NCI-H2107 treated with DMSO at 0.1 percent for 48 hours (cell line): ENCODE measurements around the gene LRRC8C.

Experiments used
- DNase-seq: peaks from one replicate; lab custom pipeline; 2025; ENCODE audit not compliant: unreplicated experiment; lab: John Stamatoyannopoulos, UW

The LRRC8C gene

DNA sequence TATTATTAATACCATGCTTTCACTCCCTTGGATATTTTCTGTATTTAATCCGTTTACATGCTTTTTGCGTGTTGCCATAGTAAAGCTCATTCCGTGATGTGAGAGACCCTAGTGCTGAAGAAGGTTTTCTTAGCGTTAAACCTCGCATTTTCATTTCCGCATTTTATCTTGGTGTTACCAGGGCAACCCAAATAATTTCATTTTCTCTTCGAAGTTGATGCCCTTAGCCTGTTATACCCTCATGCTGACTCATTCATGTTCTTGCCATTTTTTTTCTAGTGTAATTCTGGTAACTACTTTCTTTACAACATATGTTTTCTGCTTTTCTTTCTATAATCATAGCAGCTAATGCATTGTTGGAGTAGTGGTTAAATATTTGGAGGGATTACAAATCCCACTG is 37.2 kb downstream of the LRRC8C start:
- no peak for DNase-seq

DNA sequence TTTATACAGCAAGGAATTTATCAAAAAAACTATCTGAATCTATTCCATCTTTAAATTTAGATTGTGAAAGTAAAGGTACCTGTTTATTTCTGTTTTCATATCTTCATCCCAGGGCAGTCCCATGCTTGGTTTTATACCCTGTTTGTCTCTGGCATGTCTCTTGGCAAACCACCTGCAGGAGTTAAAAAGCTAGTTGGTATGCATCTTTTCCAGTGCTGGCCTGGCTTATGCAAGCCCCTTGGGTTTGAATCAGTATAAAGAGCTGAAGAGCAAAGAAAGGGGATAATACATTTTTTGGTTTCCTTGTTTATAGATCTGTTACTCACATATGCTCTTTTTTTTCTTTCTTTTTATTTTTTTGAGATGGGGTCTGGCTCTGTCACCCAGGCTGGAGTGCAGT is 37.8 kb downstream of the LRRC8C start:
- no peak for DNase-seq

DNA sequence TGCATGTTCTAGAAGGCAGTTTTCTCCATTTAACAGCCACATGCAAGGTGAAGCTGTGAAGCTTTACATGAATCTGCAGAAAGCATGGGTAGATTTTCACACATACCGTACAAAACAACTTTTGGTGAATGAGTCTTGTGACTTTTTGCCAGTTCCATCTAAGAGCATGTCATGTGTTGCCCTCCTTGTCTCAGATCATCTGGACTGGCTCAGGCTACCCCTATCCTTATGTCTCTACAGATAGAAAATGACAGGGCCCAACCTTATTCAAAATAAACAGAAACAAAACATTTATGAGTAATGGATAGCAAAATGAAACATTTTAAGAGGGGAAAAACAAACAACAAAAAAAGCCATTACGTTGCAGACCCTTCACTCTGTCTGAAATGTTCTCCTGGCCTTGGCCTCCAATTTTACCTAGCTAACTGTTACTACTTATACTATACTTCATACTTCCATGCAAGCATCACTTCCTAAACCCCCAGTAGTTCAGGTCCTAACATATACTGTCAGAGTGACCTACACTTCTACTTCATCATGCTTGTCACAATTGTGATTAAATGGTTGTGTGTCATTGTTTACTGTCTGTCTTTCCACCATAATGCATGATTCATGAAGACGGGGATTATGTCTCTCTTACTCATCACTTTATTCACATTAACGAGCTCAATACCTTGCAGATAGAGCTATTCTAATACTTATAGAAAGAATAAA is 39.0 kb downstream of the LRRC8C start:
- no peak for DNase-seq

DNA sequence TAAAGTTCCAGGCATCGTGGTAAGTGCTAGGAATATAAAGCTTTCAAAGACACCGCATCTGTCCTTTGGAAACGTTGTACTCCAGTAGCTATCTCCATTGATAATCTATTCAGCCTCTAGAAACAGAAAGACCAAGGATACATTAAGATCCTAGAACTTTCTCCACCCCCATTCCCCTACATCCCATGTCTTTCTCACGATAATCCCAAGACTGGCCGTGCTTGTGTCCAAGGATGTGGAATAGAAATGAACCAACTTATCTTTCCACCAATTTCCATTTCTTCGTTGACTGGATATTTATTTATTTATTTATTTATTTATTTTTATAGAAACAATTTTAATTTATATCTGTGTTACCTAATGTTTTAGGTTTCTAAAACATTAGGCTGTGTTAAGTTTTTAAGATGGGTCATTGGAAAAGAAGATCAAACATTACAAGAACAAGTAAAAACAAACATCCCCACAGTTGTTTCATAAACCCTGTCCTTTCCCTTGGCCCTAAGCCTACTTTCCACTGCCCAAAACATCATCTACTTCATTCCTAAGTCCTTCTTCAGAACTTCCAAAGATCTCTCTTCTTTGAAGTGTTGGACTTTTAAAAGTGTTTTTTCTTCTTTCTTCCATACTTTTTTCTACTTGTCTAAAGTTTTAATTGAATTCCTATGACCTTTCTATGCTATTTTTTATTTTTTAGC is 39.7 kb downstream of the LRRC8C start:
- DNase-seq: no peak

DNA sequence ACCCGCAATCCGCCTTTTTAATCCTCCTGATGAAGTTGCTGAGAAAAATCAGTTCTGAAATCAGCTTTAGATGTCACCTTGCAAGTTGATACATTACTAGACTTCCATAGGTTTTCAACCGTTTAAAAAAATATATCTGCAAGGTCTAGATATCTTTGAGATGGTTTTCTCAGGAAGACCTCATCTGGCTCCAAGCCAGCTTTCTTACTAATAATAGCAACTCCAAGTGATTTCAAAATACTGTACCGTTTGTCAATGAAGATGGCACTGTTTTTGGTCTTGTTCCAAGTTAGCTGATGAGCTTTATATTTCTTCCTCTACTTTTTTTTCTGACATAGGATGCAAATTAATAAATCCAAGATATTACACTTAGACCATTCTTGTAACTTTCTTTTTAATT is 40.3 kb downstream of the LRRC8C start:
- DNase-seq: no peak

DNA sequence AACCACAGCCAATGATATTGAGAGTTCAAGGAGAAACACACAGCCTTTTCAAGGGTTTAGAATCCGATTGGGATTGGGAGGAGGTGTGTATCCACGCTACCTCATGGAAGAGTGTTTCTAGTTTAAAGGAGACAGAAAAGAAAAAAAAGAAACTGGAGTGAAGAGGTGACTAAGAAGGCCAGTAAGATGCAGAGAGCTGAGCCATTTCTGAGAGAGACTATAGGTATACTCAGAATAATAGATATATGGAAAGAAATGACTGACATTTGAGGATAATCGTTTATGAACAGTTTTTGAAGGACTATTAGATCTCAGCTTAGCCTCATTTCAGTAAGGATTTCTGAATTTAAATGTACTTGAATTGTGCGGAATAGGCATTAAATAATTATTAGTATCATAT is 42.8 kb downstream of the LRRC8C start:
- DNase-seq: no peak

DNA sequence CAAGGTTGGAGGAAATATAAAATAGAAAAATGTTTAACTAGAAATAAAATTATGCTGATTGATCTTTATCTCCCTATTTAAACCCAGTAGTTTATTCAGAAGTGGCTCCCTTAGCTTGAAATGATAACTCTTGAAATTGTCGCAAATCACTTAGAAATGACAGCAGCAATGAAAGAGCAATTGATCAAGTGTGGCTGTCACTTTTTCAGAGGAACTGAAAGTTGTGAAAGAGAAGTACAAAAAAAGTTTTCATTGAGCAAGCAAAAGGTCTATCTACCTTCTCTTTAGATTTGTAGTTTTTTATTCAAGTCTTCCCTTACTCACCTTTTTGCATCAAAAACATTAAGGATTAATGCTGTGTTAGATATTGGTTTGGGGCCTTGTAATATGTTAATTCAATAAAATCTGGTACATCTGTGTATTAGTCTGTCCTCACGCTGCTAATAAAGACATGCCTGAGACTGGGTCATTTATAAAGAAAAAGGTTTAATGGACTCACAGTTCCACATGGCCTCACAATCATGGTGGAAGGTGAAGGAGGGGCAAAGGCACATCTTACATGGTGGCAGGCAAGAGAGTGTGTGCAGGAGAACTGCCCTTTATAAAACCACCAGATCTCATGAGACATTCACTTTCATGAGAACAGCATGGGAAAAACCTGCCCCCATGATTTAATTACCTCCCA is 48.3 kb downstream of the LRRC8C start:
- DNase-seq: no peak

DNA sequence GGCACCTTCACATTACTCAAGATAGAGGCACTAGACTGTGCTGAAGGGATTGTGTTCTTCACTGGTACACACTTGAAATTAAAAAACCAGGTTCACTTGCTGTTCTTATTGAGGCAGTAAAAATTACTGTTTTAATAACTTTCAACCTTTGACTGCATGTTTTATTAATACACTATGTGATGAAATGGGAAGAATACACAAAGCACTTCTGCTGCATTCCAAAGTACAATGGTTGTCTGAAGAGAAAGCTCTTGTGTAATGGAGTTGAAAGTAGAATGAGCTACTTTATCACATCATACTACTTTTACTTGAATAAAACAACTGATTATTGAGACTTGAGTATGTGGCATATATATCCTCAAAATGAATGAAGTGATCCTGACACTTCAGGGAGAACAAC is 49.7 kb downstream of the LRRC8C start:
- DNase-seq: no peak

DNA sequence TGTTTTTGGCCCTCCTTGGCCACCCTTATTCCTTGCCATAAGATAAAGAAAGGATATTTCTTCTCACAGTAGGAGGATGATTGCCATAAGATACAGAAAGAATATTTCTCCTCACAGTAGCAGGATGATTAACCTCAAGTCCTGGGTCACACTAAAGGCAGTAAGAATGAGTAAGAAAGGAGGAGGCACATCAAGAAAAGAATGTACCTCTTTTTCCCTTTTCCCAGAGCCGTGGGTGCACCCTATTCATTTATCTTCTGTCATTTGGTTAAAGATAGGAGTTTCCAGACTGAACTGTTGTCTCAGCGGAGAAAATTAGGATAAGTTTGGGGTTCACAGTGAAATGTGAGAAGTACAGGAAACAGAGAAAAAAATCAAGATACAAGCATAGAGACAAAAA is 52.5 kb downstream of the LRRC8C start:
- no peak for DNase-seq

DNA sequence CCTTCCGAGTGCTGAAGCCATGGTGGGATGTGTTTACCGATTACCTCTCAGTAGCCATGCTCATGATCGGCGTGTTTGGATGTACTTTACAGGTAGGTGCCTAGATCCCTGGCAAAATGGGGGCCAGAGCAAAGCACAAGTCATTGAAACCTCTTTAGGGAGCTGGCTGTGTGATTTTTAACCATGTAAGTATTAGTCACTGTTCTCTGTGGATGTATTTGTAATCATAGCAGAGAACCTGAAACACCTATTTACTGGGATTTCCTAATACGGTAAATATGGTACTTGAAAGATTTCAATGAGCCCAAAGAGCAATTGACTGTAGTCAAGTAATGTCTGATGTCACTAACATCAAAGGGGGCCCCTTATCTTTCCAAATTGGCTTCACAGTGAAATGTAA is 53.6 kb downstream of the LRRC8C start:
- DNase-seq: no peak

DNA sequence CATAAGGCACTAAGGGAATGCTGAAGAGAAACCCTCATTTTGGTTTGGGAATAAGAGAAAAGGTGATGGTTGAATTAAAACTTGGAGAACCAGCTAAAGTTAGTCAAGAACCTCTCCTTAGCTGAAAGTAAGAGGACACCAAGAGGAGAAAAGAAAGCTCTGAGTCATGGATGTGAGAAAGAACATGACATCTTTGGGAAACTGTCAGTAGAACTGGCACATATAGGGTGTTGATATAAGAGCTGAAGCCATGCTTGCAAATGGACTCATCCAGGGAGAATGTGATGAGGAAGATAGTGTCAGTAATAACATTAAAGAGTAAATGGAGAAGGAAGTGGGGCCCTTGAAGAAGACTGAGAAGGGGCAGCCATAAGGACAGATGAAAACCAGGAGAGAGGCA is 54.3 kb downstream of the LRRC8C start:
- DNase-seq: no peak

DNA sequence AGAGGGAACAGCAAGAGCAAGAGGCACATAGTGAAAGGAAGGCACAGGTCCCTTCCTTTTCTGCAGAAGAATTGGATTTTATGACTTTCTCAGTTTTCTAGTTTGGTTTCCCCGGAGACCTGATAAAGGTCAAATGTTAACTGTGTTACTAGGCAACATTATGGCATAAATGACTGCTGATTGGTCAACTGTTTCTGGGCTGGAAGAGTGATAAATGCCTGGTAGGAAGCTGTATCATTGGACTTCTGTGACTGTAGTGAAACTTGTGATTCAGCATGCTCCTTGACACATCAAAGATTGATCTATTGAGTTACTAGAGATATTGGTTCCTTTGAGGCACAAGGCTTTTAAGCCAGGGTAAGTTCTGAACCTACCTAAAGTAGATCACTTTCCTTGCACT is 55.7 kb downstream of the LRRC8C start:
- DNase-seq: no peak

DNA sequence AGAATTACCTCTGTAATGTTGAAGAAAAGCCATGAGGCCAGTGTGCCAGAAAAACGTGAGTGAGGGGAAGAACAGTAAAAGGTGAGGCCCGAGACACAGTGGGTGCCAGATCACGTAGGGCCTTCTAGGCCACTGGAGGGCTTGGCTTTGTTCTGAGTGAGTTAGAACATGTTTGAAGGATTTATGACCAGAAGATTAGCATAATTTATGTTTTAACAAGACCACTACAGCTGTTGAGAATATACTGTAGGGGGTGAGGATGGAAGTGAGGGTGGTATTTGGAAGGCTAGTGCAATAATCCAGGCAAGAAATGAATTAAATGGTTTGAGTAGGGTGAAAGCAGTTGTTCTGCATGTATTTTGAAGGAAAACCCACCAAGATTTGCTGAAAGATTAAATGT is 56.3 kb downstream of the LRRC8C start:
- no peak for DNase-seq

DNA sequence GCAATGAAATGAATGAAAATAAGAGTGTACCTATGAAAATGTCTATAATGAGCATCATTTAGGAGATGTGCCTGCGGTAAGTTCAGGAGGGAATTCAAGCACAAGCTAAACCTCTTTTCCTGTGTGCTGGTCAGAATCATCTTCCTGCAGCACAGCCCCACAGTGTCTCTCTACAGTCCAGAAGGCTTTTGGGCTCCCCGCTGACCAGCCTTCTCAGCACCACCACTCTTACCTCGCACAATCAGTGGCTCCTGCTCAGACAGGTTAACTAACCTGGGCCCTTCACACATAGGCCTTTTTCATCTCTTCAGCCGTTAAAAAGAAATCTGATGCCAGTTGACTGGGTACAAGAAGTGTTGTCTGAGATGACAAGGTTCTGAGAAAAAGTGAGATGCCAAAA is 57.7 kb downstream of the LRRC8C start:
- no peak for DNase-seq

DNA sequence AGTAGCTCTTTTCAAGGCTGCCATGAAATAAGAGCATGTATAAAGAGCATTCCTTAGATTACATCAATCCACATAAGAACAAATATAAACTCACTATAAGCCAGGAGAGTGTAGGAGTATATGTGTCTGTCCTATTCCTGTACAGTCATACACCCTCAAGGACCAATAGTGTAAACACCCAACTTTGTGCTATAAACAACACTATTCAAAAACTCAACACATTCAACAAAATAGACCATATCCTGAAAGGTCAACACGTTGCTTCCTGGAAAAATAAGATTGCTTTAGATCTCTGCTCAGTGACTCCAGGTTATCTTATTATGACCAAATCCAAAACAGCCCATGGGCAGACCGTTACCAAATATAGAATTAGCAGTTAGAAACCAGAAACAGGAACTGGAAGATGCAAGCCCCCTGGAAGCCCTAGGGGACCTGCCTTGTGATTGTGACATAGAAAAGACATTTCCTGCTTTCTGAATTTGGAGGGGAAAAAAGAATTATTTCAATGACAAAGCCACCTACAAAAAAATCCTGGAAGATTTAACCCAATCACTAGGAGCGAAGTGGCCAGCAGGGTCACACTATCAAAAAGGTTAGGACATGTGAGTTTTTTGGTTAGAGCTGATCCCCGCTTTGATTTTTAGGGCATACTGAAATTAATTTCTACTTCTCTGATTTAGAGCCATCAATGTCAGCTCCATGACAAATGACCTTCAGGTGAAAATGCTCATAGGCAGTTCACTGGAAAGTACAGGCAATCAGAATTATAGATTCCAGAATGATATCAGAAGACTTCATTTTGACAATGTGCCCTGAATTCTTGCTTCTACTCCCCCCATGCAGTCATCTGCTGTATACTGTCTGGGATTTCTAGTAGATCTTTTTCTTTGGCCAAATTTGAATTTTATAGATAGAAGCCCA is 59.9 kb downstream of the LRRC8C start:
- no peak for DNase-seq

DNA sequence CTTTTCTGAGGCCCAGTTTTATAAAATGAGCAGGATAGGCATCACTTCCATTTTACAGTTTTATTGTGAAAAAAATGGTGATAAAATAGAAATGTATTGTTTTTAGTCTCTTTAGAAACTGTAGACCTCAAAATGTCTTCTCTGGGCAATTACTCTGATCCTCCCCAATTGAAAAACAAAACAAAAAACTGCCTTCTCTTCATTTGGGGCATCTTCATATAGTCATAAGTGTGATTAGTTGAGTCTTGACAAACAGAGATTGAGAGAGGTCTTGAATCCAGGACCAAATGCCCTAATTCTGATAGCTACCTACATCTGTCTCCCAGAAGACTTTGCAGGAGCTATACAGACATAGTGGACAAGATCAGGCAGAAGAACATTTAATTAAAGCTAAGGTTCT is 62.9 kb downstream of the LRRC8C start:
- no peak for DNase-seq

DNA sequence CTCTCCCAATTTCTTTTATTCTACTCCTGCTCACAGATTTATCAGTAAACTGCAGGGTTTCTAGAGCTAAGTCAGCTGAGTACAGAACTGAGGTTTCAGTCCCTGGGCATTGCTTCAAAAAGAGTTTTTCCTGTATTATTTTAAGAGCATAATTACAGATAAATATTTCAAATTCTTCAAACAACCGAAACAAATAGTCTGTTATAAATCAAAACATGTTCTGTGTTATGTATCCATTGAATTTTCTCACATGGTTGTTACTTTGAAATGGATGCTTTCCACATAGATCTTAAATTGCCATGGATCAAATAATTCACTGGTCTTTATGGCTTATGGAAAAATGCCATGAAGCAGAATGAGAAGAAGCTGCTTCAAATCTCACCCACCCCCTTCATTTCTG is 64.5 kb downstream of the LRRC8C start:
- DNase-seq: no peak

DNA sequence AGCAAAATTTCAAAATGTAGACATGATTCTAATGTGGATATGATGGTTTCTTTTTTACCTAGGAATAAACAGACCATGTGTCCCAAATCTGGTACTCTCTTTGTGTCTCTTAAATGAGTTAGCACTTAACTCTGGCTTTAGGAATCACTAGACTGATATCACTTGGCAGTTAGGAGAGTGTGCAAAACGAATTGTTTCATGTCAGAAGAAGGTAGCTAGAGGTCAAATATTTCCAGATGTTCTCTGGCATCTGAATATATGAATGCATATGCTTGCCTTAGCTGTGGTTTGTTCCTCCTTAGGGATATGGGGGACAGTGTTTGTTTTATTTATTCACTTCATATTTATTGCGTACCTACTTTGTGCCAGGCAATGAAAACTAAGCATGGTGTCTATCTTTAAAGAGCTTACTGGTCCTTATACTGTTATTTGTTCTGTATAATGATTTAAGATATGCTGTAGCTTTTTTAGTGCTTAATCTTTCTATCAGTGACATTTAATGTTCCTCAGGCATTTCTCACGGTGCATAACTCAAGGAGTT is 65.2 kb downstream of the LRRC8C start:
- no peak for DNase-seq

DNA sequence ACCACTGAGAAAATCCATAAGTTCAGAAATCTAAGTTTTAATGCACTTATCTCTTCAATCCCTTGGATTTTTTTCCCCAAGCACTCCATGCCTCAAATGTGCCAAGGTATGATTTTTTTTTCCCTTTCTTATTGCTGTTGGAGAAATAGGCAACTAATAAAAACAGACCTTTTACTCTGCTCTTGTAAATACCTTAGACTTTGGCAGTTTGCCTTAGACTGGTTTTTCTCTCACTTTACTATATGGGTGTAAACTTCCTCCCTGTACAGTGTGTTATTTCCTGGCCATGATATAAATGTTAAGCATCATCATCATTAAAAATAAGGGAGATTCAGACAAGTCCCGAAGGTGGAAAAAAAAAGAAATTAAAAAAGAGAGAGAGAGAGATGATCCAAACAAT is 65.7 kb downstream of the LRRC8C start:
- no peak for DNase-seq

DNA sequence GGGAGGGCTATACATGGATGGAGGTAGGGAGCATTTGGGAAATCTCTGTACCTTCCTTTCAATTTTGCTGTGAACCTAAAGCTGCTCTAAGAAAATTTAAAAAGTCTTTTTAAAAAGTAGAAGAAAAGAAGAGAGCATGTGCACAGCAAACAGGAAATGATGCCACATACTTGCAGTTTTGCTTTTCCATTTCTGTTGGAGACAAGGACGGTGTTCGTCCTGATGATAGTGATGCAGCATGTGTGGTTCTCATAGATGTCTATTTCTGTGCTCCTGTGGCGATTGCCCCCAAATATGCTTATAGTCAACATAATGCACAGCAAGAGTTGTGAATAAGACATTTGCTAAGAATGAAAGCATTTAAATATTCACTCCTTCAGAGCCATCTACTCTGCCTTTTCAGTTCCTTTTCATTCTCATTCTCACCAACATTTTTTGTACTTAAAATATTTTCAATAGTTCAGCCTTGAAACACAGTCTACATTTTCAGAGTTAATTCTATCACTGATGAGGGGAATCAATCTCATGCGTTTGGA is 66.6 kb downstream of the LRRC8C start:
- DNase-seq: no peak

DNA sequence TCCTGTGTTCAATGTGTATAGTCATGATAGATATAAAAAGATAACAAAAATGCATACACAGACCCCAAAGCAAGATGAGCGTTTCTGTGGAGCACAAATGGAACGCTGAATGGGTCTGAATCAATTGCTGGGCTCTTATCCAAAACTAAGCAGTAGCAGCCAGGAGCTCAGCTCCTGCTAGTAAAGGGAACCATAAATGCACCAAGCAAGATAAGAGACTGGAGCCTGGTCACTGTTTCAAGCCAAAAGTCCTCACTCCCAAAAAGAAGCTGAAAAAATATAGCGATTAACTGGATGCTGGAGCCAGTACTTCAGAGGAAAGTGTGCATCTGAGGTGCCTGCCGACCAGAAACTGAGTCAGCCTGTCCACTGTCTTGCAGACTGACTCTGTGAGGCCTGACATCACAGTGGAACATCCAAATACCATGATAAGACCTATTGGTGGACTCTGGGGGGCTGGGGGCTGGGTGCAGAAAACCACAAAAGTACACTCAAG is 68.9 kb downstream of the LRRC8C start:
- DNase-seq: no peak
